ENCODE measurements around the gene NLGN3.

DNA sequence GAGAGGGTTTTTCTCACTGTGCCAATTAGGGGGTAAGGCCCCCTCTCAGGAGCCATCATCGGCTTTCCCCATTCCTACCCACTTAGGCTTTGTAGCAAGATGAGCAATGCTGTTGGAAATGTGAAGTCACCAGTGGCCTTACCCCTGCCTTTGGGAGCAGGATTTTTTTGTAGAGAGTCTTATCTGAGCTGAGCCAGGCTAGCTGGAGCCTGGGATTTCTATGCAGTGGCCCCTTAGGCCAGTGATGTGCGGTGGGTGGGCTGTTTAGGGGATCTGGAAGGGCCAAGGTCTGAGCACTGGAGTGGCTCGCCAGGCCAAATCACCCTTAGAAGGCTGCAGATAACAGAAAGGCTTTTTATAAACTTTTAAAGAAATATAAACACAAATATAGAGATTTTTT, 42.3 kb upstream of the NLGN3 start:
- TF ChIP-seq CTCF (IDR thresholded peaks at IDR 0.05): no peak
- TF ChIP-seq EZH2 (IDR thresholded peaks at IDR 0.05; ENCODE audit: borderline replicate concordance, insufficient read depth, low read depth, low read length, poor library complexity, severe bottlenecking): no peak
